HG03442 (cell line): Measurements from ENCODE around the gene TBCB.
"Not testable (repeated sequence)": the region's sequence is repeated elsewhere in the genome, so short reads cannot be mapped to it uniquely, and the experiment has no call there.

ENCODE experiments used
- ATAC-seq: cut with Tn5 transposase; IDR thresholded peaks from one replicate; pipeline ENCODE4 v1.9.1; 2021; ENCODE audit warnings: mild to moderate bottlenecking, moderate library complexity; ENCODE audit not compliant: unreplicated experiment

Gene TBCB

GRCh38 chr19:36169084-36169760 lies 54.0 kb downstream of the TBCB start:
- ATAC-seq = no peak

- no peak for ATAC-seq
Measured at GRCh38 chr19:36172852-36173251, 57.6 kb downstream of the TBCB start.

- ATAC-seq = not testable (repeated sequence)
Measured at GRCh38 chr19:36173846-36174245, 58.6 kb downstream of the TBCB start.
